IMR-90 (cell line): ENCODE data around the gene SERPINI2. TPM values are rescaled to one million over a fixed set of nuclear protein-coding genes. Genes with fewer than 3 reads are reported as not detected.

Source experiments
- ATAC-seq: fragments of 200-7000 bp; cut with Tn5 transposase; 2 replicates; pipeline ENCODE4 v1.9.1; 2020; ENCODE audit warnings: low read depth, mild to moderate bottlenecking, moderate library complexity
- BruUV-seq: library from RNA; stranded (reverse); fragments of 400-500 nt; replicated peaks from 2 replicates; lab custom pipeline; 2021; lab: Mats Ljungman, UMichigan
- CTCF ChIA-PET: fragments of 300-600 bp; formaldehyde crosslinking; extraction: SDS; loops from one replicate; lab custom pipeline; 2021; ENCODE audit warnings: antibody characterized with exemption; lab: Yijun Ruan, JAX
- POLR2A ChIA-PET: fragments of 300-600 bp; sonication (Branson Sonifier 250); formaldehyde crosslinking; loops from one replicate; lab custom pipeline; 2022; ENCODE audit warnings: antibody characterized with exemption; ENCODE audit not compliant: unreplicated experiment; lab: Charles Lee
- DNase-seq: peaks from one replicate; pipeline ENCODE4 v3.0.0; 2013
- H2AFZ ChIP-seq: replicated peaks from 2 replicates; pipeline ENCODE3; 2013; ENCODE audit warnings: low read length, mild to moderate bottlenecking; ENCODE audit not compliant: poor library complexity
- H2AK5ac ChIP-seq: 2 replicates; pipeline ENCODE4 v1.6.1; 2013; ENCODE audit warnings: low read depth, low read length, inconsistent platforms
- H2AK9ac ChIP-seq: replicated peaks from 2 replicates; pipeline ENCODE3; 2013; ENCODE audit warnings: mild to moderate bottlenecking, low read depth, low read length, moderate library complexity; ENCODE audit not compliant: poor library complexity
- H2BK120ac ChIP-seq: 2 replicates; pipeline ENCODE4 v1.6.1; 2013; ENCODE audit warnings: low read depth, low read length, inconsistent platforms
- H2BK15ac ChIP-seq: 3 replicates; pipeline ENCODE4 v1.6.1; 2013; ENCODE audit warnings: low read depth, low read length, inconsistent platforms
- H2BK20ac ChIP-seq: 2 replicates; pipeline ENCODE4 v1.6.1; 2013; ENCODE audit warnings: low read depth, mild to moderate bottlenecking, inconsistent platforms, low read length, moderate library complexity
- H2BK5ac ChIP-seq: 2 replicates; pipeline ENCODE4 v1.6.1; 2013; ENCODE audit warnings: mild to moderate bottlenecking, low read depth, low read length, inconsistent platforms; ENCODE audit not compliant: poor library complexity, severe bottlenecking
- H3K14ac ChIP-seq: replicated peaks from 2 replicates; pipeline ENCODE4 v1.6.1; 2013; ENCODE audit warnings: low read depth, low read length, inconsistent platforms
- H3K18ac ChIP-seq: 2 replicates; pipeline ENCODE4 v1.6.1; 2013; ENCODE audit warnings: low read depth, low read length, control low read depth
- H3K23ac ChIP-seq: 2 replicates; pipeline ENCODE4 v1.6.1; 2013; ENCODE audit warnings: low read depth, low read length, inconsistent platforms
- H3K27ac ChIP-seq: 2 replicates; pipeline ENCODE4 v1.5.1; 2013; ENCODE audit warnings: mild to moderate bottlenecking, control low read depth, low read length; ENCODE audit not compliant: insufficient read depth
- H3K27me3 ChIP-seq: 2 replicates; pipeline ENCODE4 v1.6.1; 2013; ENCODE audit warnings: low read length; ENCODE audit not compliant: control insufficient read depth, insufficient read depth
- H3K36me3 ChIP-seq: 2 replicates; pipeline ENCODE4 v1.6.1; 2013; ENCODE audit warnings: low read length, mixed read lengths; ENCODE audit not compliant: control insufficient read depth, insufficient read depth
- H3K4ac ChIP-seq: 2 replicates; pipeline ENCODE4 v1.6.1; 2013; ENCODE audit warnings: low read depth, low read length, inconsistent platforms
- H3K4me1 ChIP-seq: 2 replicates; pipeline ENCODE4 v1.6.1; 2013; ENCODE audit warnings: low read length, mixed read lengths; ENCODE audit not compliant: control insufficient read depth, insufficient read depth
- H3K4me2 ChIP-seq: 2 replicates; pipeline ENCODE4 v1.6.1; 2013; ENCODE audit warnings: low read depth, mild to moderate bottlenecking, control low read depth, low read length, moderate library complexity
- H3K4me3 ChIP-seq: 2 replicates; pipeline ENCODE4 v1.5.1; 2013; ENCODE audit warnings: low read depth, mild to moderate bottlenecking, control low read depth, low read length, moderate library complexity; ENCODE audit not compliant: insufficient read depth
- H3K56ac ChIP-seq: 2 replicates; pipeline ENCODE4 v1.6.1; 2013; ENCODE audit warnings: low read length, inconsistent platforms; ENCODE audit not compliant: insufficient read depth; ENCODE audit errors: extremely low read depth
- H3K79me1 ChIP-seq, 2 experiments: 2 replicates each; pipeline ENCODE4 v1.6.1; 2013; ENCODE audit warnings: low read length in 2 of 2, inconsistent platforms in 1 of 2, low read depth in 1 of 2
- H3K9ac ChIP-seq: 2 replicates; pipeline ENCODE4 v1.6.1; 2013; ENCODE audit warnings: low read depth, low read length, control low read depth
- H3K9me1 ChIP-seq: 2 replicates; pipeline ENCODE4 v1.6.1; 2013; ENCODE audit warnings: low read length, inconsistent platforms; ENCODE audit not compliant: insufficient read depth
- H3K9me3 ChIP-seq: 2 replicates; pipeline ENCODE4 v1.6.1; 2013; ENCODE audit warnings: low read length; ENCODE audit not compliant: control insufficient read depth, insufficient read depth
- H4K20me1 ChIP-seq: 2 replicates; pipeline ENCODE4 v1.6.1; 2013; ENCODE audit warnings: low read length, inconsistent platforms; ENCODE audit not compliant: insufficient read depth
- H4K5ac ChIP-seq: 2 replicates; pipeline ENCODE4 v1.6.1; 2013; ENCODE audit warnings: mild to moderate bottlenecking, low read depth, low read length, control low read depth
- H4K8ac ChIP-seq, 2 experiments: 2 replicates each; pipeline ENCODE4 v1.6.1; 2013; ENCODE audit warnings: low read depth in 2 of 2, low read length in 2 of 2, control low read depth in 1 of 2, inconsistent platforms in 1 of 2
- H4K91ac ChIP-seq: 2 replicates; pipeline ENCODE4 v1.6.1; 2013; ENCODE audit warnings: low read depth, low read length, inconsistent platforms; ENCODE audit not compliant: insufficient read depth
- BHLHE40 ChIP-seq: fragments of 150-350 bp; IDR thresholded peaks from 2 replicates; pipeline ENCODE4 v1.6.1; 2016; ENCODE audit warnings: mild to moderate bottlenecking, low read depth, low read length
- MAFK ChIP-seq: IDR thresholded peaks from 2 replicates; pipeline ENCODE4 v1.6.1; 2012; ENCODE audit warnings: low read depth, low read length, improper control_type of control experiment
- MXI1 ChIP-seq: IDR thresholded peaks from 2 replicates; pipeline ENCODE4 v1.6.1; 2012; ENCODE audit warnings: low read depth, mild to moderate bottlenecking, low read length, moderate library complexity, borderline replicate concordance
- POLR2A ChIP-seq: IDR thresholded peaks from 2 replicates; pipeline ENCODE4 v1.6.1; 2012; ENCODE audit warnings: mild to moderate bottlenecking, low read depth, low read length
- RAD21 ChIP-seq: IDR thresholded peaks from 2 replicates; pipeline ENCODE4 v1.6.1; 2012; ENCODE audit warnings: low read length, improper control_type of control experiment
- RFX5 ChIP-seq: IDR thresholded peaks from 2 replicates; pipeline ENCODE4 v1.8.0; 2012; ENCODE audit warnings: low read depth, mild to moderate bottlenecking, low read length, moderate library complexity
- WGBS, 2 experiments: methylation state at CpG; one replicate each; pipeline versions ENCODE4 v1.1.5 to v1.1.7; 2013; ENCODE audit warnings: missing lambda C conversion rate in 2 of 2; ENCODE audit not compliant: insufficient read length in 1 of 2; ENCODE audit errors: extremely low coverage in 2 of 2; 5-methylcytosine and 5-hydroxymethylcytosine counted together
- dilution Hi-C: fragments of 300-500 bp; cut with HindIII; formaldehyde crosslinking; loops from one replicate; pipeline ENCODE4 v1.14.3; 2018; ENCODE audit warnings: low sequenced_read_pairs; ENCODE audit not compliant: unreplicated experiment
- in situ Hi-C: fragments of 300-500 bp; cut with MboI; formaldehyde crosslinking; loops from 3 replicates; pipeline ENCODE4 v1.14.3; 2019; ENCODE audit warnings: low sequenced_read_pairs, inconsistent platforms, mixed read lengths
- intact Hi-C: fragments of 100-400 bp; cut with micrococcal nuclease; formaldehyde crosslinking; loops from 2 replicates; pipeline ENCODE4 v1.10.0; 2022
- polyA plus RNA-seq, 3 experiments: library from polyadenylated mRNA; depleted of rRNA; stranded (reverse); fragments of >200 nt; gene quantifications; 2 replicates each; pipeline ENCODE4 v1.2.3, GENCODE V29; 2012; ENCODE audit warnings: low replicate concordance in 1 of 3
- total RNA-seq: library from RNA; depleted of rRNA; stranded (reverse); fragments of >200 nt; gene quantifications from 2 replicates; pipeline ENCODE4 v1.2.3, GENCODE V29; 2012
- TF ChIP-seq, protein P1 (sequence below): fragments of 150-350 bp; IDR thresholded peaks from 2 replicates; pipeline ENCODE4 v1.6.1; 2016; ENCODE audit warnings: low read depth, mild to moderate bottlenecking, low read length, moderate library complexity, borderline replicate concordance

SERPINI2 gene
- total and polyA plus RNA-seq, 2 of the 4 experiments (the other 2 are of a cell fraction), result not detected

DNA sequence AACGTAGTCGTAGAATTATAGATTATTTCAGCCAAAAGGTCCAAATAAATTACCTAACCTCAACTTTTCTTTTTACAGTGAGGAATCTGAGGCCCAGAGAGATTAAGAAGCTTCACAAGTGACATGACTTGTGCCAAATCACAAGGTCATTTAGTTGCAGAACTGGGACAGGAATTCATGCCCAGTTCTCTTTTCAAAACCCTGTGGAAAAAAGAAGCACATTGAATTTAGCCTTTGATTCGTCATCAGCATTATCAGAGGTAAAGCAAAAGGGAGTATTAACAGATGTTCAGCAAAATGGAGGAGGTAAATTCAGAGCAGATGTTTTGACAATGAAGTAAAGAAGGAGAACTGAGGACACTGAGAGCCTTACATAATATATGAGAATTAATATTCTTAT is 4.5 kb downstream of the SERPINI2 start:
- Histone ChIP-seq H3K23ac (no peak overlapping the region), H3K27me3 (no peaks in the 10 kb centered on the region), H2BK20ac (no peak overlapping the region), H3K4ac (no peak overlapping the region), H2AK5ac (no peak overlapping the region), H3K27ac (no peak overlapping the region), H3K9me1 (no peaks in the 10 kb centered on the region), H3K4me1 (no peaks in the 10 kb centered on the region), H2BK5ac (no peak overlapping the region), H3K36me3 (no peaks in the 10 kb centered on the region), H2BK120ac (no peak overlapping the region), H3K9me3 (0 out of 2 replicates have a peak, but pooled peaks cover 2% of the 10 kb centered on the region), H3K9ac (no peak overlapping the region), H3K56ac (no peak overlapping the region), H3K79me1 (no peaks in the 10 kb centered on the region), H3K4me2 (no peak overlapping the region), H4K8ac (no peak overlapping the region), H3K4me3 (no peak overlapping the region), H2AFZ (no peak overlapping the region), H4K5ac (no peak overlapping the region), H4K20me1 (no peaks in the 10 kb centered on the region), H3K14ac (no peak overlapping the region), H4K91ac (no peak overlapping the region), H3K18ac (no peak overlapping the region), H2BK15ac (no peak overlapping the region), H2AK9ac (no peak overlapping the region)
- no TSS peak for BruUV-seq
- intact Hi-C loops, result no loop called here
- TF ChIP-seq, protein P1, sequence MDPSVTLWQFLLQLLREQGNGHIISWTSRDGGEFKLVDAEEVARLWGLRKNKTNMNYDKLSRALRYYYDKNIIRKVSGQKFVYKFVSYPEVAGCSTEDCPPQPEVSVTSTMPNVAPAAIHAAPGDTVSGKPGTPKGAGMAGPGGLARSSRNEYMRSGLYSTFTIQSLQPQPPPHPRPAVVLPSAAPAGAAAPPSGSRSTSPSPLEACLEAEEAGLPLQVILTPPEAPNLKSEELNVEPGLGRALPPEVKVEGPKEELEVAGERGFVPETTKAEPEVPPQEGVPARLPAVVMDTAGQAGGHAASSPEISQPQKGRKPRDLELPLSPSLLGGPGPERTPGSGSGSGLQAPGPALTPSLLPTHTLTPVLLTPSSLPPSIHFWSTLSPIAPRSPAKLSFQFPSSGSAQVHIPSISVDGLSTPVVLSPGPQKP, result no peak
- TF ChIP-seq BHLHE40 (no peak), MAFK (no peak), RAD21 (no peak), RFX5 (no peak), MXI1 (no peak), POLR2A (no peak)
- ChIA-PET CTCF (no interaction called here), POLR2A (no interaction called here)
- in situ Hi-C loops, result no loop called here
- dilution Hi-C loops, result no loop called here
- no peak for ATAC-seq
- WGBS, 2 experiments, result no CpG with 5 or more reads among the region's 3 CpGs
- no peak for DNase-seq
